Effector memory CD4-positive, alpha-beta T cell (primary cell): ENCODE measurements around the gene TNS3.
"Not testable (repeated sequence)": the region's sequence is repeated elsewhere in the genome, so short reads cannot be mapped to it uniquely, and the experiment has no call there.

Source experiments
- DNase-seq, 3 donors: peaks; one replicate each; pipeline ENCODE4 v3.0.0-alpha.2; 2020
- H3K27ac ChIP-seq: 2 replicates; pipeline ENCODE4 v1.7.0; 2013; ENCODE audit warnings: mild to moderate bottlenecking, low read length, moderate library complexity; ENCODE audit not compliant: insufficient read depth, poor library complexity, severe bottlenecking
- H3K27me3 ChIP-seq: replicated peaks from 2 replicates; pipeline ENCODE4 v1.7.0; 2013; ENCODE audit warnings: mild to moderate bottlenecking, low read length; ENCODE audit not compliant: insufficient read depth, control insufficient read depth, poor library complexity, severe bottlenecking
- H3K36me3 ChIP-seq: 2 replicates; pipeline ENCODE4 v1.7.0; 2013; ENCODE audit warnings: mild to moderate bottlenecking, low read length, moderate library complexity; ENCODE audit not compliant: control insufficient read depth, insufficient read depth
- H3K4me1 ChIP-seq: 2 replicates; pipeline ENCODE4 v1.7.0; 2013; ENCODE audit warnings: low read length, mild to moderate bottlenecking; ENCODE audit not compliant: control insufficient read depth, insufficient read depth, poor library complexity, severe bottlenecking
- H3K4me3 ChIP-seq: 2 replicates; pipeline ENCODE4 v1.7.0; 2013; ENCODE audit warnings: low read length, low read depth, mild to moderate bottlenecking; ENCODE audit not compliant: insufficient read depth, poor library complexity, severe bottlenecking
- H3K9me3 ChIP-seq: 2 replicates; pipeline ENCODE4 v1.7.0; 2013; ENCODE audit warnings: mild to moderate bottlenecking, low read length, moderate library complexity; ENCODE audit not compliant: control insufficient read depth

The TNS3 gene

DNA sequence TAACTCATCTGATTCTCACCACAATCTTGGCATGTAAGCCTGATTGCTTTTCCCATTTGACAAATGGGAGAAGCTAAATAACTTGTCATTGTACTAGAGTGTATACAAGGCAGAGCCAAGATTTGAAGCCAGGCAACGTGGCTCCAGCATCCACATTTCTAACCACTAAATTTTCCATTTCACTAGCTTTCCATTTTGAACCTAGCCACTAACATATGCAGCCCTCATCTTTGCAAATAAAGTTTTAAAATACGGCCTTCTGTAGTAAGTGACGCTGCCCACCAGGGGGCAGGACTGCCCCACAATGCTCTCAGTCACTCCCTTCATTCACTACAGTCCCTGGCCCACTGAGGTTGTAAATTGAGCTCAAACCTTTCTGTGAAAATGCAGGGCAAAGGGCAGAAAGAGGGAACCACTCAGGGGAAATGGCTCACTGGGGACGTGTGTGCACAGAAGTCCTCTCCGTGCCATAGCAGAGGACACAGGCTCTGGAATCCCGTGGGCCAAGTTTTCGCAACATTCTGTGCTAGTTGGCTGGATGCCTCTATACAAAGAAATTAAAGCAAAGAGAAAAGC is 315.7 kb downstream of the TNS3 start:
- DNase-seq: no peak

DNA sequence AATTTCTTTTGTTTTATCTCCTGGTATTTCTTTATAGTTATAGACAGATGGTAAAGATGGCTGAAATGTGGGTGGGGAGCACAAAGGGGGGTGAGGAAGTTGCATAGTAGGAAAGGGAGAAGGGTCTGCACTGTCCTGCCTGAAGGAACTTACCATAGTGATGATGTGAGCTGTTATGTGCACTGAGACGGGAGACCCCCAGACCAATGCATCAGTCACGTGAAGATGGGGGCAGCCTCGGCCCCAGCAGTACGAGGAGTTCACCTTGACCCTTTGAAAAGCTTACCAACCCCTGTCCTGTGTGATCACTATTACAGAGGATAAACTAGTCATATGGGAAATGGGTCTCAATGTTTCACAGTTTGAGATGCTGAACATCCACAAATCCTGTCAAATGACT is 316.3 kb downstream of the TNS3 start:
- Histone ChIP-seq H3K27ac (no peak overlapping the region), H3K36me3 (no peaks in the 10 kb centered on the region), H3K9me3 (peaks cover 3% of the 10 kb centered on the region), H3K27me3 (no peaks in the 10 kb centered on the region), H3K4me3 (no peak overlapping the region), H3K4me1 (no peaks in the 10 kb centered on the region)
- DNase-seq: no peak

More for the DNA sequence above, 315.7 kb downstream of the TNS3 start:
- Histone ChIP-seq H3K9me3 (peaks cover 3% of the 10 kb centered on the region), H3K4me1 (no peaks in the 10 kb centered on the region), H3K4me3 (no peak overlapping the region), H3K27me3 (no peaks in the 10 kb centered on the region), H3K27ac (no peak overlapping the region), H3K36me3 (no peaks in the 10 kb centered on the region)

DNA sequence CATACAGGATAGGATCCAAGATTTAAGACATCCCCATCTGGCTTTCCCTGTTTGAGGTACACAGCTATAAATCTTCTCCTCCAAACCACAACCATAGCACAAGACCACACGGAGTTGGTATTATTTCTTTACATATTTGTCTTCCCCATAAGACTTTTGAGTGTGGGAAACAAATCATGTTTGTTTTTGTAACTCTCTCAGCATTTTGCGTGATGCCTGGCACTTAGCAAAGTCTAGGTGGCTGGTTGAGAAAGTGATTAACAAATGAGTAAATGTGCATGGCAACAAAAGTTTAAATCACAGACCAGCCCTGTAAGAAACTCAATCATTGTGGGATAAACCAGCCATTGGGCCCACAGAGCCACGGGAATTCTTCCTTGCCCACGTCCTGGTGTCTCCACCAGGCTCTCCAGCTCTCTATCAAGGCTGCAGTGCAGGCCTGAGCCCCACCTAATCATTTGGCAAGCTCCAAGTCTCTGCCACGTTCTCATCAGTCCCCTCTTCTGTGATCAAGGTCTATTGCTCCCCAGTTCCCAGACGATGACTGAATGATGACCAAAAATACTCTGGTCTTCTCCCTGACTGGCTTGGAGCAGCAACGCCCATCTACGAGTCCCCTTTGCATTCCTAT is 317.8 kb downstream of the TNS3 start:
- peaks cover 3% of the 10 kb centered on the region for H3K9me3 ChIP-seq
- no peak for DNase-seq
- no peaks in the 10 kb centered on the region for H3K36me3 ChIP-seq
- no peak overlapping the region for H3K4me3 ChIP-seq
- no peaks in the 10 kb centered on the region for H3K27me3 ChIP-seq
- no peak overlapping the region for H3K27ac ChIP-seq
- H3K4me1 ChIP-seq: no peaks in the 10 kb centered on the region

DNA sequence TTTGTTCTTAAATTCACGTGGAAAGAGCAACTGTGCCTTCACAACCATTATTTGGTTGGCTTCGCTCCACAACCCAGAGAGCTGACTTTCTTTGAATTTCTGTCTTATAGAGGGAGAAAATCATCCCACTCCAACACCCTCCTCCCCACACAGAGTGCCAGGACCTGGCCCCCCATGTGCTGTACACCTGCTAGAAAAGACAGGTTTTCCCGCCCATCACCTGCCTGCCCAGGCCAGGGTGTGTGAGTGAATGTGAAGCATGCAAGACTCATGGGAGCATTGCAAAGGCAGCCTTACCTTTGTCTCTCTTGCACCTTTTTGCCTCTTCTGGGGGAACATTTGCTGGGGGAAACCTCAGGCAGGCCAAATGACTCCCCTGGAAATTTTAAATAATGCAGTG is 319.0 kb downstream of the TNS3 start:
- H3K27me3 ChIP-seq: no peaks in the 10 kb centered on the region
- no peak overlapping the region for H3K4me3 ChIP-seq

DNA sequence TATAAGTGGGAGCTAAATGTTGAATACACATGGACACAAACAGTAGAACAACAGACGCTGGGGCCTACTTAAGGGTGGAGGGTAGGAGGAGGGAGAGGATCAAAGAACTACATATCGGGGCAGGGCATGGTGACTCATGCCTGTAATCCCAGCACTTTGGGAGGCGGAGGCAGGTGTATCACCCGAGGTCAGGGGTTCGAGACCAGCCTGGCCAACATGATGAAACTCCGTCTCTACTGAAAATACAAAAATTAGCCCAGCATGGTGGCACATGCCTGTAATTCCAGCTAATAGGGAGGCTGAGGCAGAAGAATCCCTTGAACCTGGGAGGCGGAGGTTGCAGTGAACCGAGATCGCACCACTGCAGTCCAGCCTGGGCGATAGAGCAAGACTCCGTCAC is 319.8 kb downstream of the TNS3 start:
- not testable (repeated sequence) for DNase-seq, H3K27ac ChIP-seq, H3K4me1 ChIP-seq, H3K36me3 ChIP-seq, H3K9me3 ChIP-seq, H3K4me3 ChIP-seq, H3K27me3 ChIP-seq

More for the DNA sequence above, 319.0 kb downstream of the TNS3 start:
- no peaks in the 10 kb centered on the region for H3K4me1 ChIP-seq
- H3K36me3 ChIP-seq: no peaks in the 10 kb centered on the region
- no peak for DNase-seq
- peaks cover 3% of the 10 kb centered on the region for H3K9me3 ChIP-seq
- H3K27ac ChIP-seq: no peak overlapping the region

DNA sequence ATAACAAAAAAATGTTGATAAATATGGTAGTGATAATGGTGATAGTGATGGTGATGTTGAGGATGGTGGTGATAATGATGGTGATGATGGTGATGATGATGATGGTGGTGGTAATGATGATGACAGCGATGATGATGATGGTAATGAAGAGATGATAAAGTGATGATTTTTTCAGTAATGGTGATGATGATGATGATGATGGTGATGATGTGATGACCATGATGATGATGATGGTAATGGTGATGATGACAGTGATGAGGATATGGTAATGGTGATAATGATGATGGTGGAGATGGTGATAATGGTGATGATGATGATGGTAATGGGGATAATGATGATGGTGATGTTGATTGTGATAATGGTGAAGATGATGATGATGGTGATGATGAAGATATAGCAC is 321.6 kb downstream of the TNS3 start:
- Histone ChIP-seq H3K4me1 (no peaks in the 10 kb centered on the region), H3K27me3 (no peaks in the 10 kb centered on the region), H3K4me3 (no peak overlapping the region), H3K36me3 (no peaks in the 10 kb centered on the region), H3K9me3 (no peaks in the 10 kb centered on the region), H3K27ac (no peak overlapping the region)
- no peak for DNase-seq

DNA sequence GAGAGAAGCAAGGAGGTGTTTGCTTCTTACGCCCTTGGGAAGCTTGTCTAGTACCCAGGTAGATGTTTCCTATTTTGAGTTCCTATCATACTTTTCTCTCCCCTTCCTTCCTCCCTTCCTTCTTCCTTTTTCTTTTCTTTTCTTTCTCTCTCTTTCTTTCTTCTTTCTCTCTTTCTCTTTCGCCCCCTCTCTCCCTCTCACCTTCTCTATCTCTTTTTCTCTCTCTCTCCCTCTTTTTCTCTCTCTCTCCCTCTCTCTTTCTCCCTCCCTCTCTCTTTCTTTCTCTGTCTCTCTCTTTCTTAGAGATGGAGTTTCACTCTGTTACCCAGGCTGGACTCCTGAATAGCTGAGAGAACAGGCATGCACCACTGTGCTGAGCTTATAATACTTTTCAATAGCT is 322.2 kb downstream of the TNS3 start:
- Histone ChIP-seq H3K4me3 (no peak overlapping the region), H3K4me1 (no peaks in the 10 kb centered on the region), H3K27ac (no peak overlapping the region), H3K36me3 (no peaks in the 10 kb centered on the region), H3K27me3 (no peaks in the 10 kb centered on the region), H3K9me3 (no peaks in the 10 kb centered on the region)
- DNase-seq: no peak

DNA sequence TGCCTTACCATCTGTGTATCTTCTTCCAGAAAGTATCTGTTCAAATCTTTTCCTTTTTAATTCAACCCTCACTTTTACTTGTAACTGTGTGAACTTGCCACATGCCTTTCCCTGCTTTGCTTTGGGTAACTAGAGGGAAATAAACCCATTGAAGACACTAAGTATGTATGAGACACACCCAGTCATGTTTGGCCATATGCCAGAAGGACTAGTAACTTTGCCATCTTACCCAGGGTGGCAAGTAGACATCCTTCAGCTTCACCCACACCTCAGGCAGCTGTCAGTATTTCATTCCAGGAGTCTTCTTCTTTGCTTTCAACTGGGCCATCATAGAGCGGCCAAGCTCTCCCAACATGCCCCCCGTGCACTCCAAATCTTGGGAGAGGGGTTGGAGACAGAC is 323.1 kb downstream of the TNS3 start:
- Histone ChIP-seq H3K9me3 (no peaks in the 10 kb centered on the region), H3K27me3 (no peaks in the 10 kb centered on the region), H3K36me3 (no peaks in the 10 kb centered on the region), H3K4me3 (no peak overlapping the region), H3K27ac (no peak overlapping the region), H3K4me1 (no peaks in the 10 kb centered on the region)
- DNase-seq: no peak

DNA sequence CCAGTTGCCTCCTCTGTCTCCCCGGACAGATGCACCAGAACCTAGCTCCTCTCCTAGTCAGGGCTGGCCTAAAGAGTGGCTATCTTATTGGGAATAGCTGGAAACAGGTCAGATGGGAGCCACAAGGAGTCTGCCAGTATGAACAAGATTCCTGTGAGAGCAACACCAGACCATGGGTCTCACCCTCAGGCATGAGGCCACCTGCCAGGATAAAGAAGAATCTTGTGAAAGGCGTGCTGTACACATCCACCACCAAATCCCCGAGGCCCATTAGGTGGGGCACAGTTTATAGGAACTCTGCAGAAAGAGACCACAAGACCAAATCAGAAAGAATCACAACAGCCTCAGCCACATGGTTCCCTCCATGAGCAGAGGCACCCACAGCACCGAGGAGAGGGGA is 325.9 kb downstream of the TNS3 start:
- H3K27me3 ChIP-seq: no peaks in the 10 kb centered on the region
- H3K36me3 ChIP-seq: no peaks in the 10 kb centered on the region
- DNase-seq: no peak
- H3K4me1 ChIP-seq: no peaks in the 10 kb centered on the region
- no peak overlapping the region for H3K27ac ChIP-seq
- no peak overlapping the region for H3K4me3 ChIP-seq
- H3K9me3 ChIP-seq: no peaks in the 10 kb centered on the region

DNA sequence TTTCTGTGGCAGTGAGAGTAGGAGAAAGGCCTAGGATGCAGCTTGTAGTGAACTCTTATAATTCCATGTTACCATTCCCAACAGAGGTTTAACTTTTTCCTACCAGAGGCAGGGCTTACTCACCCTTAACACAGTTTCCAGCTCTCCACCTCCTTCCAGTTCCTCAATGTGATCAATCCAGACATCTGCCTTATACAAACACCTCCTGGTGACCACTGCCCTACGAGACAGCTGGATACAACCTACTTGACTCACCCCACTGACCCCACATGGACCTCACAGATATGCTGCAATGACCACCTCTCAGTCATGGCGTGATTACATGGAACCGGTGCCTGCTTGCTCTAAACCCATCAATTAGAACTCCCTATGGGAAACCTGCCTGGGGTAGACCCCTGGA is 326.5 kb downstream of the TNS3 start:
- Histone ChIP-seq H3K36me3 (no peaks in the 10 kb centered on the region), H3K9me3 (no peaks in the 10 kb centered on the region), H3K4me3 (no peak overlapping the region), H3K4me1 (no peaks in the 10 kb centered on the region), H3K27ac (no peak overlapping the region), H3K27me3 (no peaks in the 10 kb centered on the region)
- DNase-seq: no peak
